Measurements from ENCODE around the gene BTF3L4.
"Not testable (repeated sequence)": the region's sequence is repeated elsewhere in the genome, so short reads cannot be mapped to it uniquely, and the experiment has no call there.

The BTF3L4 gene

DNA sequence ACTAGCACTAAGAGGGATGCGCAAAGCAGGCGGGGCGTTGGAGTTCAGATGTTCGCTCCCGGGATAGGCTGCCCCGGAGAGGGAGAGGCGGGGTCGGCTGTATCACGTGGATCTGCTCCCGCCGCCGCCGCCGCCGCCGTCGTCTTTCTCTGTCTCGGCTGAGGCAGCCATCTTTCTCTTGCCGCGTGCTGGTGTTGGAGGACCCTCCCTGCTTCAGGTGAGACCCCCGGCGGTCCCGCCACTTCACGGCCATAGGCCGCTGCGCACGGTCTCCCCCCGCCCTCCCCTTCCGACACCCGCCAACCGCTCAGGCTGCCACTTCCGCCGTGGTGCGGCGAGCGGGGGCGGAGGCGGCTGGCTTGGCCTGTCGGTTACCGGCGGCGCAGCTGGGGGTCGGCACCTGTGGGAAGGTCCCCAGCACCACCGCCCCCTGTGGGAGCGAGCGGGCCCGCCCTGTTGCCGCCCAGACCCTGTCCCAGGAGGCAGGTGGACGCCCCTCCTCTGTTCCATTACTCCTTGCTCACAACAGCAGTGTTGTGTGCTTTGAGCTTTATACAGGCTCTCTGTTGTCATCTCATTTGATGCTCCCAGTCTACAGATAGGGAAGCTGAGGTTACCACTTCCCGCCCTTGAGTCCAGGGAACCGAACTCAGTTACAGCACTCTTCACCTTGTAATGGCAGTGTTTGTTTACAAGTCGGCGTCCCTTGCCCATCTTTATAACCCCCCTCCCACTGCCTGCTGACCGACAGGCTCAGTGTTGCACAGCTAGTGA is at the start of gene BTF3L4:
Gene BTF3L4 (plus strand): TSS at position 133 of the 774 bp plus-strand sequence. CDS start 3,553 bp downstream, outside the sequence.
- peak; percentile 61; the same call in 1 of the 2 replicates for TF ChIP-seq ZFX (IDR thresholded peaks at IDR 0.05)
- TF ChIP-seq, protein P1, sequence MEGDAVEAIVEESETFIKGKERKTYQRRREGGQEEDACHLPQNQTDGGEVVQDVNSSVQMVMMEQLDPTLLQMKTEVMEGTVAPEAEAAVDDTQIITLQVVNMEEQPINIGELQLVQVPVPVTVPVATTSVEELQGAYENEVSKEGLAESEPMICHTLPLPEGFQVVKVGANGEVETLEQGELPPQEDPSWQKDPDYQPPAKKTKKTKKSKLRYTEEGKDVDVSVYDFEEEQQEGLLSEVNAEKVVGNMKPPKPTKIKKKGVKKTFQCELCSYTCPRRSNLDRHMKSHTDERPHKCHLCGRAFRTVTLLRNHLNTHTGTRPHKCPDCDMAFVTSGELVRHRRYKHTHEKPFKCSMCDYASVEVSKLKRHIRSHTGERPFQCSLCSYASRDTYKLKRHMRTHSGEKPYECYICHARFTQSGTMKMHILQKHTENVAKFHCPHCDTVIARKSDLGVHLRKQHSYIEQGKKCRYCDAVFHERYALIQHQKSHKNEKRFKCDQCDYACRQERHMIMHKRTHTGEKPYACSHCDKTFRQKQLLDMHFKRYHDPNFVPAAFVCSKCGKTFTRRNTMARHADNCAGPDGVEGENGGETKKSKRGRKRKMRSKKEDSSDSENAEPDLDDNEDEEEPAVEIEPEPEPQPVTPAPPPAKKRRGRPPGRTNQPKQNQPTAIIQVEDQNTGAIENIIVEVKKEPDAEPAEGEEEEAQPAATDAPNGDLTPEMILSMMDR (conservative IDR thresholded peaks at IDR 0.05): no peak
- peak within 1 kb of the TSS; percentile 98 for H3K27ac ChIP-seq

DNA sequence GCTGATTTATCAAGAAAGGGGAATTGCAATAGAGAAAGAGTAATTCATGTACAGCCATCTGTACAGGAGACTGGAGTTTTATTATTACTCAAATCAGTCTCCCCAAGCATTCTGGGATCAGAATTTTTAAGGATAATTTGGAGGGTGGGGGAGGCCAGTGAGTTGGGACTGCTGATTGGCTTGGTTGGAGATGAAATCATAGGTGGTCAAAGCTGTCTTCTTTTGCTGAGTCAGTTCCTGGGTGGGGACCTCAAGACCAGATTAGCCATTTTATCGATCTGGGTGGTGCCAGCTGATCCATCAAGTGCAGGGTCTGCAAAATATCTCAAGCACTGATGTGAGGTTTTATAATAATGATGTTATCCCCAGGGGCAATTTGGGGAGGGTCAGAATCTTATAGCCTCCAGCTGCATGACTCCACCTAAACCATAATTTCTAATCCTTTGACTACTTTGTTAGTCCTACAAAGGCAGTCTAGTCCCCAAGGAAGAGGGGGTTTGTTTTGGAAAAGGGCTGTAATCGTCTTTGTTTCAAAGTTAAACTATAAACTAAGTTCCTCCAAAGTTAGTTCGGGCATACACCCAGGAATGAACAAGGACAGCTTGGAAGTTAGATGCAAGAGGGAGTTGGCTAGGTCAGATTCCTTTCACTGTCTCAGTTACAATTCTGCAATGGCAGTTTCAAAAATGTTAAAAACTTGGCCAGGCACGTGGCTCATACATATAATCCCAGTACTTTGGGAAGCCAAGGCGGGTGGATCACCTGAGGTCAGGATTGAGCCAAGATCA is 48.7 kb upstream of the BTF3L4 start:
- H3K27ac ChIP-seq: no peak overlapping the region

DNA sequence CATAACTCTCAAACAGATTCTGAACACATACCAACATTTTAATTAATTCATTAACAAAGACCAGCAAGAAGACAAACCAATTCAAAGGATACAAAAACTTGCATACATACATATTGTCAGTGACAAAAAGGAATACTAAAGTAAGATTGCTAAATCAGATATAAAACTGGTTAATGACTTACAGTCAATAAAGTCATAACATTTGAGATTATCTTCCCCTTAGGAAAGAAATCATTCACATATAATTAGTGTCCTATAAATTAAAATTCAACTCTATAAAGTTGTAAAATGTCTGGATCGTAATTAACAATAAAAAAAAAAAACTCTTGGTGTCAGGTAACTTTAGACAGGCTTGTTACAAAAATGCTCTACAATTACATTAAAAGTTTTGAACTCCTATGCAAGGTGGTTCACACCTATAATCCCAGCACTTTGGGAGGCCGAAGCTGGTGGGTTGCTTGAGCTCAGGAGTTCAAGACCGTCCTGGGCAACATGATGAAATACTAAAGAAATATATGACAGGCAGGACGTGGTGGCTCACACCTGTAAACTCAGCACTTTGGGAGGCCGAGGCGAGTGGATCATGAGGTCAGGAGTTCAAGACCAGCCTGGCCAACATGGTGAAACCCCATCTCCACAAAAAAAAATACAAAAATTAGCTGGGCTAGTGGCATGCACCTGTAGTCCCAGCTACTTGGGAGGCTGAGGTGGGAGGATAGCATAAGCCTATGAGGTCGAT is 47.9 kb upstream of the BTF3L4 start:
- H3K27ac ChIP-seq: no peak overlapping the region
- no peak for TF ChIP-seq ZFX (IDR thresholded peaks at IDR 0.05)
- TF ChIP-seq, protein P1 (conservative IDR thresholded peaks at IDR 0.05): no peak

More for the DNA sequence above, 48.7 kb upstream of the BTF3L4 start:
- TF ChIP-seq, protein P1 (conservative IDR thresholded peaks at IDR 0.05): no peak
- TF ChIP-seq ZFX (IDR thresholded peaks at IDR 0.05): no peak

DNA sequence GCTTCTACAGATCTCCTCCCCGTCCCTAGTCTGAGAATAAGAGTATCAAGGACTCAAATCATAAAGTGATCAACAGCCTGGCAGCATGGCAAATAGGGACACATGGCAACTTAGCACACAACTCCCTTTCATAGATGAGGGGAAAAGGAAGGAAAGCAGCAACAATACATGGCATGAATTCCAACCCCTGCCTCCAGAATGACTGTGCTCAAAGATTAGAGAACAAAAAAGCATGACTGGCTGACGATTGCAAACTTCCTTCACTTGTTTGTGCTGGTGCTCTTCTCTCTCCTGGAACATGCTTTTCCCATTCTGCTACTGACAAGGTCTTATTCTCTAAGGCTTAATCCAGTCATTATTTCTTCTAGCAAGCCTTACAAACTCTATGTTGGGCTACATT is 34.0 kb upstream of the BTF3L4 start:
- no peak overlapping the region for H3K27ac ChIP-seq
- no peak for TF ChIP-seq ZFX (IDR thresholded peaks at IDR 0.05)
- TF ChIP-seq, protein P1 (conservative IDR thresholded peaks at IDR 0.05): no peak

DNA sequence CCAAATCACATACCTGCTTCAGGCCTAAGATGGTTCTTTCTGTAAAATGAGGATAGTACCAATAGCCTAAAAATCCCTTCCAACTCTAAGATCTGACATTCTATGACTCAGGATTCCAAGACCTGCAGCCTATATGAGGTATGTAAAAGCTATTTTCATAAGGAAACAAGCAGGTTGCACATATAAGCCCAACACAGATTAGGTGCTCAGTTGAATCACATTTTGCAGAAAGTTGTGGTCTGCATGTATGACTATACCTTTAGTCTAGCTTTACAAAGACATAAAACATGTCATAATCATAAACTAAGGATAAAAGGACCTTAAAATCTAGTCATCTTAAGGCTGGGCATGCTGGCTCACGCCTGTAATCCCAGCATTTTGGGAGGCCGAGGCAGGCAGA is 29.8 kb upstream of the BTF3L4 start:
- TF ChIP-seq, protein P1 (conservative IDR thresholded peaks at IDR 0.05): no peak
- TF ChIP-seq ZFX (IDR thresholded peaks at IDR 0.05): no peak

DNA sequence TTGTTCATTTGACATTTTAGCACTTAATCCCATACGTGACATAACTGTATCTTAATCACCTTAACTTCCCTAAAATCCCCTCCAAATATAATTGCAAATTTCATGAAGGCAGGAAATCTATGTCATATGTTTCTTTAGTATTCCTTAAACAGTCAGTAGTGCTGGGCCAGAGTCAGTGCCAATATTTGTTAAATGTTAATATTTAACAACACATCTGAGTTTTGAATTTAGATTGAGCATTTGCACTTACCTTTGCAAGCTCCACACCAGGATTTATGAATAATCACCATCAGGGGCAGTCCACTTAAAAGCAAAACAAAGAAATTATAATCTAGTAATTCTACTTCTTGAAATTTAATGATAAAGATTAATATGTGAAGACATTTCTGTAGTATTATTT is 27.8 kb upstream of the BTF3L4 start:
- no peak for TF ChIP-seq ZFX (IDR thresholded peaks at IDR 0.05)
- TF ChIP-seq, protein P1 (conservative IDR thresholded peaks at IDR 0.05): no peak

More for the DNA sequence above, 29.8 kb upstream of the BTF3L4 start:
- H3K27ac ChIP-seq: no peak overlapping the region

DNA sequence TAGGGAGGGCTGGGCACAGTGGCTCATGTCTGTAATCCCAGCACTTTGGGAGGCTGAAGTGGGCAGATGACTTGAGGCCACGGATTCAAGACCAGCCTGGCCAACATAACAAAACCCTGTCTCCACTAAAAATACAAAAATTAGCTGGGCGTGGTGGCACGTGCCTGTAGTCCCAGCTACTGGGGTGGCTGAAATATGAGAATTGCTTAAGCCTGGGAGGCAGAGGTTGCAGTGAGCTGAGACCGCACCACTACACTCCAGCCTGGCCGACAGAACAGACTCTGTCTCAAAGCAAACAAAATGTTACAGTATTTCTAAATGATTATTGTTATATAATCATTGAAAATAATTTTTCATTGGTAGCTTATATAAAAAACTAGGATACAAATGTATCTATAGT is 27.3 kb upstream of the BTF3L4 start:
- H3K27ac ChIP-seq: not testable (repeated sequence)

More for the DNA sequence above, 27.8 kb upstream of the BTF3L4 start:
- no peak overlapping the region for H3K27ac ChIP-seq
